Natural killer cell (primary cell): ENCODE results near the gene PCID2. TPM values are rescaled to one million over a fixed set of nuclear protein-coding genes. Genes with fewer than 3 reads are reported as not detected.
"Not testable (repeated sequence)": the region's sequence is repeated elsewhere in the genome, so short reads cannot be mapped to it uniquely, and the experiment has no call there.

ENCODE experiments used
- ATAC-seq, 3 donors: fragments of 150-1000 bp in 2 of 3; fragments of 200-7000 bp in 1 of 3; cut with Tn5 transposase; 1 replicate in 1 of 3; 2 replicates in 2 of 3; pipeline ENCODE4 v1.10.0; 2021; ENCODE audit warnings: mild to moderate bottlenecking in 2 of 3, moderate library complexity in 2 of 3
- DNase-seq, 2 donors: peaks; one replicate each; pipeline versions ENCODE4 v3.0.0 to v3.0.0-alpha.2; 2013 to 2021; ENCODE audit warnings: mixed read lengths in 1 of 2
- H3K27ac ChIP-seq: one replicate; pipeline ENCODE4 v1.5.1; 2013; ENCODE audit warnings: mild to moderate bottlenecking, low read length
- H3K27me3 ChIP-seq: one replicate; pipeline ENCODE4 v1.6.1; 2013; ENCODE audit warnings: low read length; ENCODE audit not compliant: control insufficient read depth, insufficient read depth
- H3K36me3 ChIP-seq: one replicate; pipeline ENCODE4 v1.6.1; 2013; ENCODE audit warnings: low read length; ENCODE audit not compliant: control insufficient read depth, insufficient read depth
- H3K4me1 ChIP-seq: one replicate; pipeline ENCODE4 v1.6.1; 2013; ENCODE audit warnings: low read length; ENCODE audit not compliant: control insufficient read depth, insufficient read depth
- H3K4me3 ChIP-seq: one replicate; pipeline ENCODE4 v1.5.1; 2013; ENCODE audit warnings: low read length
- H3K9me3 ChIP-seq: one replicate; pipeline ENCODE4 v1.6.1; 2013; ENCODE audit warnings: low read length; ENCODE audit not compliant: control insufficient read depth, insufficient read depth
- H3K27ac Mint-ChIP-seq, 2 donors: one replicate each; pipeline ENCODE4 v1.8.0; 2022; ENCODE audit warnings: mild to moderate bottlenecking in 2 of 2, mixed read lengths in 2 of 2, moderate library complexity in 1 of 2
- H3K27me3 Mint-ChIP-seq, 2 donors: one replicate each; pipeline ENCODE4 v1.8.0; 2022; ENCODE audit warnings: low read depth in 2 of 2, mixed read lengths in 2 of 2
- H3K36me3 Mint-ChIP-seq: one replicate; pipeline ENCODE4 v1.8.0; 2022; ENCODE audit warnings: mixed read lengths
- H3K4me1 Mint-ChIP-seq, 2 donors: one replicate each; pipeline ENCODE4 v1.8.0; 2022; ENCODE audit warnings: mixed read lengths in 2 of 2
- H3K4me3 Mint-ChIP-seq: one replicate; pipeline ENCODE4 v1.8.0; 2022; ENCODE audit warnings: mild to moderate bottlenecking, moderate library complexity, mixed read lengths
- H3K9me3 Mint-ChIP-seq, 2 donors: one replicate each; pipeline ENCODE4 v1.8.0; 2022; ENCODE audit warnings: mixed read lengths in 2 of 2
- CTCF ChIP-seq: fragments of 200-600 bp; IDR thresholded peaks from one replicate; pipeline ENCODE4 v1.8.0; 2022; ENCODE audit warnings: antibody characterized with exemption
- WGBS: methylation state at CpG from one replicate; pipeline ENCODE4 v1.1.7; 2013; ENCODE audit warnings: missing lambda C conversion rate; ENCODE audit not compliant: insufficient coverage; 5-methylcytosine and 5-hydroxymethylcytosine counted together
- intact Hi-C: fragments of 100-400 bp; cut with micrococcal nuclease; formaldehyde crosslinking; loops from one replicate; pipeline ENCODE4 v1.14.2; 2022
- total RNA-seq, 4 donors: library from RNA; stranded (reverse); fragments of 120-200 nt in 1 of 4; gene quantifications; one replicate each; pipeline versions ENCODE4 v1.2.3 to v1.2.4, GENCODE V29; 2013 to 2022

PCID2 gene
- total RNA-seq, 3 donors from 2014 or later (not counting 1 experiment from before 2014, with no cell fraction given) = 26.4 to 68.9 (median 42.3) TPM

- Histone ChIP-seq H3K27ac (no peak overlapping the region), H3K4me1 (no peaks in the 10 kb centered on the region), H3K36me3 (peaks cover 87% of the 10 kb centered on the region), H3K4me3 (no peak overlapping the region), H3K27me3 (no peaks in the 10 kb centered on the region), H3K9me3 (no peaks in the 10 kb centered on the region)
- H3K4me1 Mint-ChIP-seq = no peaks in the 10 kb centered on the region
- H3K9me3 Mint-ChIP-seq = no peaks in the 10 kb centered on the region
- no peak overlapping the region for H3K27ac Mint-ChIP-seq
- TF ChIP-seq CTCF = no peak
- DNase-seq = no peak
- intact Hi-C loops = no loop called here
- 88% methylated on average over 9 of the region's 10 CpGs for WGBS
- no peaks in the 10 kb centered on the region for H3K27me3 Mint-ChIP-seq
- ATAC-seq = no peak
- no peak overlapping the region for H3K4me3 Mint-ChIP-seq
- H3K36me3 Mint-ChIP-seq = peaks cover 47% of the 10 kb centered on the region
These were observed 37.7 kb upstream of the PCID2 start for GRCh38 chr13:113245849-113246796.

GRCh38 chr13:113243847-113244246 lies 35.4 kb upstream of the PCID2 start:
- Mint-ChIP-seq H3K9me3 (no peaks in the 10 kb centered on the region), H3K36me3 (peaks cover 26% of the 10 kb centered on the region), H3K4me1 (no peaks in the 10 kb centered on the region)

GRCh38 chr13:113241623-113242022 lies 33.2 kb upstream of the PCID2 start:
- H3K4me3 Mint-ChIP-seq = not testable (repeated sequence)
- H3K36me3 Mint-ChIP-seq = peaks cover 19% of the 10 kb centered on the region

More at GRCh38 chr13:113243847-113244246, 35.4 kb upstream of the PCID2 start:
- DNase-seq (no peak), ATAC-seq (no peak)
- H3K27me3 Mint-ChIP-seq = no peaks in the 10 kb centered on the region
- H3K27ac ChIP-seq = no peak overlapping the region
- 92% methylated on average over 5 of the region's 6 CpGs for WGBS
- H3K27me3 ChIP-seq = no peaks in the 10 kb centered on the region
- peaks cover 84% of the 10 kb centered on the region for H3K36me3 ChIP-seq
- H3K4me1 ChIP-seq = no peaks in the 10 kb centered on the region
- TF ChIP-seq CTCF = no peak
- intact Hi-C loops = no loop called here
- H3K9me3 ChIP-seq = no peaks in the 10 kb centered on the region
- H3K27ac Mint-ChIP-seq = no peak overlapping the region
- no peak overlapping the region for H3K4me3 ChIP-seq
- no peak overlapping the region for H3K4me3 Mint-ChIP-seq

GRCh38 chr13:113239986-113240385 lies 31.5 kb upstream of the PCID2 start:
- DNase-seq (no peak), ATAC-seq (no peak)
- no peak overlapping the region for H3K4me3 Mint-ChIP-seq
- Histone ChIP-seq H3K27ac (no peak overlapping the region), H3K27me3 (no peaks in the 10 kb centered on the region), H3K36me3 (peaks cover 73% of the 10 kb centered on the region), H3K4me1 (no peaks in the 10 kb centered on the region), H3K4me3 (no peak overlapping the region), H3K9me3 (no peaks in the 10 kb centered on the region)
- H3K9me3 Mint-ChIP-seq = no peaks in the 10 kb centered on the region
- H3K27me3 Mint-ChIP-seq = no peaks in the 10 kb centered on the region
- H3K4me1 Mint-ChIP-seq = no peaks in the 10 kb centered on the region
- intact Hi-C loops = no loop called here
- WGBS = 98% methylated on average over 6 of the region's 6 CpGs
- peaks cover 26% of the 10 kb centered on the region for H3K36me3 Mint-ChIP-seq
- no peak for TF ChIP-seq CTCF
- no peak overlapping the region for H3K27ac Mint-ChIP-seq

More at GRCh38 chr13:113241623-113242022, 33.2 kb upstream of the PCID2 start:
- H3K27me3 Mint-ChIP-seq, DNase-seq, H3K27ac ChIP-seq, H3K4me1 ChIP-seq, H3K27me3 ChIP-seq, H3K4me3 ChIP-seq, ATAC-seq, H3K9me3 ChIP-seq, H3K27ac Mint-ChIP-seq, H3K4me1 Mint-ChIP-seq, H3K9me3 Mint-ChIP-seq, intact Hi-C loops: not testable (repeated sequence)
- WGBS = 100% methylated on average over 6 of the region's 8 CpGs
- H3K36me3 ChIP-seq = peaks cover 79% of the 10 kb centered on the region
